Right lobe of liver (tissue), 4 donors: ENCODE results near the gene CDKL4.

Experiments used
- CTCF ChIP-seq, 4 donors: fragments of 200-600 bp in 3 of 4; fragments of 450-650 bp in 1 of 4; IDR thresholded peaks; one replicate each; pipeline versions ENCODE4 v1.5.1 to v1.8.0; 2016 to 2022; ENCODE audit warnings: antibody characterized with exemption in 4 of 4, mild to moderate bottlenecking in 2 of 4
- POLR2A ChIP-seq: fragments of 450-650 bp; IDR thresholded peaks from one replicate; pipeline ENCODE4 v1.6.1; 2017; ENCODE audit warnings: antibody characterized with exemption, mild to moderate bottlenecking
- donor health status: DM: no; HTN: no; CAD: no.
- donor health status: DM: no; HTN: no; CAD: no.
- donor health status: DM: no; HTN: yes; CAD: no.

GRCh38 chr2:39269941-39270340 lies 26.2 kb upstream of the CDKL4 start:
- no peak for TF ChIP-seq CTCF (IDR thresholded peaks at IDR 0.05)
- no peak for TF ChIP-seq POLR2A
